ENCODE results near the gene PET117.
A peak's percentile ranks its signal among the peaks of the same experiment; 100 is the strongest.
"Not testable (repeated sequence)": the region's sequence is repeated elsewhere in the genome, so short reads cannot be mapped to it uniquely, and the experiment has no call there.

The PET117 gene

DNA sequence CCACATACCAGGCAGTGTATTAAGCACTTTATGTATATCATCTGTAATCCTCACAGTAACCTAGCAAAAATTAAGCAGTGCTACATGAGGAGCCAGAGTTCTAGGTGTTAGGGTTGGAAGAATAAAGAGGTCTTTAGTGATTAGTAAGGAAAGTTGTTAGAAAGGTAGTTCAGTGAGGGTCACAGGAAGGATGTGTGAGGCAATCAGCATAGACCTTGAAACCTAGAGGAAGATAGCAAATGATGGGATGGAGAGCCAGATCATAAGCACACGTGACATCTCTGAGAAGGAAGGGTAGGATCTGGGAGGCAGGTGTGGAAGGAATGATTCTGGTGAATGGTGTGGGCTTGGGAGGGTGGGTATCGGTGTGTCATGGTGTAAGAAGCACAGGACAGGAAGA is 2.2 kb downstream of the PET117 start:
- no peak for DNase-seq
- intact Hi-C loops (cut with DNase I) = loop anchor here (5.0 to 10.0 kb wide), 2 partner anchors 145 to 173 kb away; partner anchors contain the start of genes MGME1, SNX5 and ZNF133

DNA sequence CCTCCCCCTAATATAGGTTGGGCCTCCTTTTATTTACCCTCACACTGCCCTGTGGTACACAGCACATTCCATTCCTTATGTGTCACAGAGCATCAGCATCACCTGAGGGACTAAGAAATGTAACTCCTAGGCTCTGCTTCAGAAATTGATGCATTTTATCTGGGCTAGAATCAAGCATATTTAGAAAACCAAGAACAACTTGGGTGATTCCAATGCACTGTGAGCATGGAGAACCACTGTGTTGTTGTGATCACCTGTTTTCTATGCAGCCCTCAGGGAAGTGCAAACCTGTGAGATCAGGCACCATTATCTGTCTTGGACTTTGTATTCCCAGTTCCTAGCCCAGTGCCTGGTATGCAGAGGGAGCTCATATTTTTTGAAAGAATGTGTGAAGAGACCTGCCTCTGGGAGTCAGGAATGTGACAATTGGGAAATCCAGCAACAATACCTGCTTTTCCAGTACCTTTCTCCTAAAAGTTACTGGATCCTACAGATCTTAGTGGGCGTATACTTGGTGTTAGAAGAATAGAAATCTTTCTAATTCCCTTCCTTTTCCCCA is 7.0 kb downstream of the PET117 start:
- DNase-seq = no peak
- intact Hi-C loops (cut with DNase I) = no loop called here

DNA sequence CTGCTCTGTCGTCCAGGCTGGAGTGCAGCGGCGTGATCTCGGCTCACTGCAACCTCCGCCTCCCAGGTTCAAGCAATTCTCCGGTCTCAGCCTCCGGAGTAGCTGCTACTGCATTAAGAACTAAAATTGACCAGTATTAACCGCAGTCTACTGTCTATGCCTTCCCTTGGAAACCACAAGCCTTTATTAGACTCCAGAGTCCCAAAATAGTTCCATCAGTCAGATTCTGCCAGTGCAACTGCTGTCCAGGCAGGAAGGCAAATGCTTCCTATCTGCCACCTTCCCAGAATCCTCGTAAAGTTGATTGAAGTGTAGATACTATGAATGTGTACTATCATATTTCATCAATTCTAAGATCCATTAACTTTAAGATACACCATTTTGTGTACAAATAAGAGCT is 16.7 kb downstream of the PET117 start:
- intact Hi-C loops (cut with DNase I) = no loop called here
- DNase-seq = no peak

DNA sequence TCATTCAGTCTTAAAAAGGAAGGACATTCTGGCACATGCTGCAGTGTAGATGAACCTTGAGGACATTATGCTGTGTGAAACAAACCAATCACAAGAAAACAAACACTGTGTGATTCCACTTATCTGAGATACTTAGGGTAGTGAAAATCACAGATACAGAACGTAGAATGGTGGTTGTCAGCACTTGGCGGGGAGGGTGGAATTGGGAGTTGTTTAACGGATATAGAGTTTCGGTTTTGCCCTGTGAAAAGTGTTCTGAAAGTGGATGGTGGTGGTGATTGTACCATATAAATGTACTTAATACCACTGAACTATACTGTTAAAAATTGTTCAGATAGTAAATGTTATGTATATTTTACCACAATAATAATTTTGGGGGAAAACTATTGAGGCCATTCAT is 18.4 kb downstream of the PET117 start:
- intact Hi-C loops (cut with DNase I) = no loop called here
- DNase-seq = no peak

DNA sequence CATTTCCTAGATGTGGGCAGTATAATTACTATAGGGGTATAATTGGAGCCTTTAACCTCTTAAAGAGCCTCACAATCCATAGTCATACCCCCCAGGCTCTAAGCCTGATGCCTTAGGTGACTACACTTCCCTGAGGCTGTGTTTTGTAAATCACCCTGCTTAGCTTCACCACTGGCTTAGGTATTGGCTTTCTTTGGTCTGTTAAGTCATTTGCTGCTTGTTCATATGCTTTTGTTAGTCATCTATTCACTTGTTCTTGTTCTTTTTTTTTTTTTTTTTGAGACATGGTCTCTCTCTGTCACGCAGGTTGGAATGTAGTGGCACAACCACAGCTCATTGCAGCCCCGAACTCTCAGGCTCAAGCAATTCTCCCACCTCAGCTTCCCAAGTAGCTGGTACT is 26.7 kb downstream of the PET117 start:
- intact Hi-C loops (cut with DNase I) = no loop called here
- DNase-seq = no peak

DNA sequence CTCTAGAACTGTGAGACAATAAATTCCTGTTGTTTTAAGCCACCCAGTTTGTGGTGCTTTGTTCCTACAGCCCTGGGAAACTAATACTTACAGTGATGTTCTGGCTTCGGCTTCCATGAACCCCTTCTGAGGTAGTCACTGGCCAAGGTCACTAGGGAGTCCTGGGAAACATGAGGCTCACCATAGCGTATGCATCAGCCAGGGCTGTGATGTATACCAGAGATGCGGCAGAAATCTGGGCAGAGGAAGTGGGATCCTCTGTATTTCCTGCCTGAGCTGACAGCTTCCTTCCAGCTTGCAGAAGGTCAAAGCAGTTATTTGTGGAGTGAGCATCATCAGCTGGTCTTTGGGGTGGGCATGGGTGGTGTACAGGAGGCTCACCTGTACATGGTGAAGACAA is 27.9 kb downstream of the PET117 start:
- DNase-seq = no peak
- intact Hi-C loops (cut with DNase I) = no loop called here

DNA sequence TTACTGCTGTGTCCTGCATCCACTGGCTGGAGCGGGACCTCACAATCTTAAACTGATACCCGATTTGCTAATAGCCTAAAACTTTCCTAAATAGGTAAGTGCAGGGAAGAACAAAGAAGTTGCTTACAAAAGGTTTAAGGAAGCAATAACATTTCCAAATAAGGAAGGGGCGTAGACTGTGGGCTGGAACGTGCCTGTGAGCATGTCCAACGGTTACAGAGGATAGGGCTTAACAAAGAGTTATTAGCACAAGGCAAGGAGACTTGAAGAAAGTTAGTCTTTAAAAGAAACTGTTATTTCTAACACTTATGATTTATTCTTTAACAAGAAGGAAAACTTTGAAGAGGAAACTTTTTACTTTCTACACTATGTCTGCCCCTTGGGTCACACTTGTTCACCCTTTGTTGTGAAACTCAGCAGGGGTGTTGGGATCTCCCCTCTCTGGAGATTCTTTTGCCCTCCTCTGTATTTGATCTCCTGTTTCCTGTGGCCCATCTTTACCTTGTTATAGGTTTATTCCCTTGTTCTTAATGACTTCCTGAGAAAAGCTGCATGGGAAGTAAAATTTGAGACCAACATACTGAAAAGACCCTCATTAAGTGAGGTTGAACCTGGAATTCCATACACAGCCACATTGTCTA is 28.7 kb downstream of the PET117 start:
- intact Hi-C loops (cut with DNase I) = no loop called here
- DNase-seq = no peak

DNA sequence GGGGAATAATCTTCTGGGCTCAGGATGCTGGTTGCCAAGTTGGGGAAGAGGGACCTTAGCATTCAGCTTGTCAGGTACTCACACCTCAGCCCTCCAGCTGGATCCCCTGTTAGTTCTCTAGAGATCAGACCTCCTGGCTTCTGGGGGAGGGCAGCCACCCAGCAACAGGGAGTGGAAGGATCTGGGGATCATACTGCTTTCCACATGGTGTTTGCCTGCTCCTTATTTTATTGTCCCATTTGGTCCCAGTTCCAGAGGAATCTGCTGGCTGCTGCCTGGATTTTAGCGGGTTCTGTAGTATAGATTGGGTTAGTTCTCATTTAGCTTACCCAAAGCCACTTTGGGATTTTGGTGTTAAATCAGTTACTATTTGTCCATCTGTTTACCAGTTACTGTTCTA is 29.3 kb downstream of the PET117 start:
- DNase-seq = no peak
- intact Hi-C loops (cut with DNase I) = no loop called here

DNA sequence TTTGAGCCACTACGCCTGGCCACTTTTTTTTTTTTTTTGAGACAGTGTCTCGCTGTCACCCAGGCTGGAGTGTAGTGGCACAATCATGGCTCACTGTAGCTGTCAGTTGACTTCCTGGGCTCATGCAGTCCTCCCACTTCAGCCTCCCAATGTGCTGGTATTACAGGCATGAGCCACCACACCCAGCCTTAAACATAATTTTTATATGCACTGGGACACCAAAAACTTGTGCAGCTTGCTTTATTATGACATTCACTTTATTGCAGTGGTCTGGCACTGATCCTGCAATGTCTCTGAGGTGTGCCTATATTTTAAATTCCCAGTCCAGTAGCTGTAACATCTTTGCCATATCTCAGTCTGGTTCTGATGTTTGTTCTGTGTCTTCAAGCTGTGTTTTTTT is 34.7 kb downstream of the PET117 start:
- intact Hi-C loops (cut with DNase I) = no loop called here
- DNase-seq = no peak

DNA sequence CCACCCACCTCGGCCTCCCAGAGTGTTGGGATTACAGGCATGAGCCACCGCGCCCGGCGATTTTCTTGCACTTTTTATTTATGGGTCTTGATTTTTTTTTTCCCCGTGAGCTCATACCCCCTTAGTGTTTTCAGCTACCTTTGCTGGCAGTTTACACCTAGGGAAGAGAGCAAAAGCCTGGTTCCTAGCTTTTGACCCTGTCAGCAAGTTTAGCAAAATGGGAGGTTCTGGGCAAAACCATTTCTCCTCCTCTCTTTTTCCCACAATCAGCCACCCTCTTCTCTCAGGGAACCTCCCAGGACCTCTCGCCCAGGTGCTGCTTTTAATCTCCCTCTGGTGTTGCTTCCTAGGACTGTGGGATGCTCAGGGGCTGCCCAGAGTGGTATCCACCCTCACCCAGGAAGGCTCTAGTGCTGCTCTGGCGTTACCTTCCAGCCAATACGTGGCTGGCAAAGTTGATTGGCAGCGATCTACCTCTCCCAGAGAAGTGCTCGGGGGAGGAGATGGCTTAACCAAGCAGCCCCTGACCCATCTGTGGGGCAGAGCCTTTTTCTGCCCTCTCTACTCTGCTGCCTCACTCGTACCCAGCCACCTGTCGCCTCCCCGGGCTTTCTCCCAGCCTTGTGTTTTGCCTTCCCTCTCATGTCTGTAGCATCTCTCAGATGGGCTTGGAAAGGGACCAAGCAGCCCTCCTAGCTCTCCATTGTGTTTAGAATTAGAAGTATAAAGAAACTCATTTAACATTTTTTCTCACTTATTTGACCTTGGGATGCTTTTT is 37.4 kb downstream of the PET117 start:
- intact Hi-C loops (cut with DNase I) = no loop called here
- DNase-seq = no peak

DNA sequence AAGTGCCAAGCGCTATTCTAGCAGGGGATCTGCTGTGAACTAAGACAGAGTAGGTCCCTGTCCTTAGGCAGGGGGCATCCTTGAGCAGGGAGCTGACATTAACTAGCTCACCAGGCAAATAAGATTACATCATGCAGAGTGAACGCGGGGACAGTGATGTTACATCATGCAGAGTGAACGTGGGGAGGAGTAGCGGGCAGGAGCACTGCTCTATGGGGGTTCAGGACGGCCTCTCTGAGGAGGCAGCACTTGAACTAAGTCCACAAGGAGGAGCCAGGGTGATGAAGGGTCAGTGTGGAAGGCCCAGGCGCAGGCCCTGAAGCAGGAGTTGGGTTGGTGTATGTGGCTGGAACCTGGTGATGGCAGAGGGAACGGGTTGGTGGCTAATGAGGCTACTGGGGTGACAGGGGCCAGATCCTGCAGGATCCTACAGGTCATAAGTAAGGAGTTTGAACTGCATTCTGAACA is 38.7 kb downstream of the PET117 start:
- intact Hi-C loops (cut with DNase I) = no loop called here
- no peak for DNase-seq

DNA sequence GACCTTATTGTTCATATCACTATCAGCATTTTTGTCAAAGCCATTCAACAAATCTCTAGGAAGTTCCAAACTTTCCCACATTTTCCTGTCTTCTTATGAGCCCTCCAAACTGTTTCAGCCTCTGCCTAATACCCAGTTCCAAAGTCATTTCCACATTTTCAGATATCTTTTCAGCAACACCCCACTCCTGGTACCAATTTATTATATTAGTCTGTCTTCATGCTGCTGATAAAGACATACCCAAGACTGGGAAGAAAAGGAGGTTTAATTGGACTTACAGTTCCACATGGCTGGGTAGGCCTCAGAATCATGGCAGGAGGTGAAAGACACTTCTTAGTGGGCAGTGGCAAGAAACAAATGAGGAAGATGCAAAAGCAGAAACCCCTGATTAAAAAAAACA is 42.7 kb downstream of the PET117 start:
- intact Hi-C loops (cut with DNase I); DNase-seq: not testable (repeated sequence)

DNA sequence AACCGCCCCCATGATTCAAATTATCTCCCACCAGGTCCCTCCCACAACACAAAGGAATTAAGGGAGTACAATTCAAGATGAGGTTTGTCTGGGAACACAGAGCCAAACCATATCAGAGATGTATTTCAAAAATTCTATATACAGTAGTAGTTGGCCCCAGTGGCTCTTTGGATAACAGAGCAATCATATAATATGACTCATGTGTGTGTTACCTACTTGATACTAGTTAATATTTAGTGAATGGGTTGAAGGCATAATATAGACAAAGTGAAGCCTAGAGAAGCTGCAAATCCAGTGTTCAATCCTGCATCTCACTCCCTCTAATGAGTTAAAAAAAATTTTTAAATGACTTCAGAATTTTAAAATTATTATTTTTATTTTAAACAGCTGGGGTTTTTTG is 43.2 kb downstream of the PET117 start:
- DNase-seq = no peak
- intact Hi-C loops (cut with DNase I) = no loop called here

DNA sequence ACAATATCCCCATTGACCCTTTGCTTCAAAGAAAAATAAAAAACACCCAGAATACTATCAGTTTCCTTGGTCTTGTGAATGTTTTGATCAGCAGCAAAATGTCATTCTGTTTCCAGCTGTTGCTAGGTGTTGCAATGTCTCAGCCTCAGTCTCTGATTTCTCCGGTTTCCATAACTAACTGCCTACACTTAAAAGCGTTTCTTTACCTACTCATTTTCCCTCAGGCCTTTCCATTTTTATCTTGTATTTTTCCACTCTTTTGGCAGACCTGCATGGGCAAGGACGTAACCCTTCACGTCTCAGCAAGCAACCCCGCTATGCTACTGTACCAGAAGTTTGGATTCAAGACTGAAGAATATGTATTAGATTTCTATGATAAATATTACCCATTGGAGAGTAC is 49.4 kb downstream of the PET117 start:
- peak in 1 of 42 donors; percentile 20 for DNase-seq
- intact Hi-C loops (cut with DNase I) = no loop called here

DNA sequence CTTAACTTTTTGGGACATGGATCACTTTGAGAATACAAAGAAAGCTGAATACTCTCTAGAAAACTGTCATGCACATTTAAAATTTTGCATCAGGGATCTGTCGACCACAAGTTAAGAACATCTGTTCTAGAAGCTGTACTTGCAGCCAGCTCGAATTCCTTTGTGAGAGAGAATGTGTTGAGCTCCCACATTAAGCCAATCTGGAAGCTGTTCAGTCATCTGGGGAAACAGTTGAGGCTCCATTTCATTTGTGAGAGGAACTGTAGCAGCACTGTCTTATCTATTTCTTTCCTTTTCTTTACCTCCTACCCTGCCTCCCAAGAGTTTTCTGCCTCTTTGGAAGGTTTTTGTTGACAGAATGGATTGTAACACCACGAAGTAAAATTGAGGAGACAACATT is 50.8 kb downstream of the PET117 start:
- intact Hi-C loops (cut with DNase I) = no loop called here
- no peak for DNase-seq

DNA sequence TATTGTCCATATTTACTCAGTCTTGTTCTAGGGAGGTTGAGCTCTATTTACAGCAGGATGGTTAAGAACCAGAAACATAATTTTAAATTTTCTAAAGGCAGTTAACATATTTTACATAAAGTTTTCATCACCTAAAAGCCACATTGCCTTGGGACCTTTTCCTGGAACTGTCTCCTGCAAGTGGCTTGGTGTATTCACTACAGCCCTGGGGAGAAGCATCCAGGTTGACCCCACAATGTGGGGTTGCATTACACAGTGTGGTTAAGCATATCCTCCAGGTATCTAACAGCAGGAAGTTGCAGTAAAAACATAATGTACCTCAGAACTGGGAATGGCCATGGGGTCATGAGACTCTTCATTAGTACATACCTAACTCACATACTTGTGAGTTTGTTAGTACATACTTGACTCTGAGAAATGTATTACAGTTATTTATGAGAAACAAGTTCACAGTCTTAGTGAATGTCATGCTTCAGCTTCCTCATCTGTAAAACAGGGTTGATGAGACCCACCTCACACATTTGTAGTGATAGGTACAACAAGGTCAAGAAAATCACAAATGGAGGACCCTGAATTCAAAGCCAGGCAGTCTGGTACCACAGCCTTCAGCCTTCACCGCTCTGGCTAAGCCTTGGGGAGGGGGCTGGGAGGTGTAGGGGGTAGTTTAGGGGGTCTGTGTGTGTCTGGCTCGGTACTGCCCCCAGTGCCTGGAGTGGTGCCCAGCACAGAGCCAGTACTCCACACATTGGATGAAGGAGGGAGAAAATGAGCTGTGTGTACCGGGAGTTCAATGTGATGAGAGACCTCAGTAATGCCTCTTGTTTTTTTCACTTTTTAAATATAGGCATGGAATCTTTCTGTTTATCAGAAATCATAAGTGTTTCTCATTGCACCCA is 52.9 kb downstream of the PET117 start:
- no peak for DNase-seq
- intact Hi-C loops (cut with DNase I) = no loop called here

DNA sequence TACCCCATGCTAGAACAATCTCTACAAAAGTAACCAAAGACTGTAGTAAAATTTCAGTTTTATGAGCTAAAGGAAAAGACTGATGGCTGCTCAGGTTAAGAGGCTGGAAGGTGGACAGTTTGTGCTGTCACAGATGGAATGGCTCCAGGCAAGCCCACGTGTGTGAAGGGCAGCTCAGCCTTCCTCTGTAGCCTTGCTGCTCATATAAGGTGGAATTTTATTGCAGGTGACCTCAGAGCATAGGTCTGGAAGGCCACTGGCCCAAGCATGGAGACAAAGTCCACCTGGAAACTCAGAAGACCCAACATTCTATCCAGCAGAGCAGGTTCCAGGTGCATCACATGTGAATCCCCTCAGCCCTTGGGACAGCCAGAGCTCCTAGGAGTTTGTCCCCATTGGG is 53.6 kb downstream of the PET117 start:
- intact Hi-C loops (cut with DNase I) = no loop called here
- no peak for DNase-seq
